ENCODE measurements around the gene TMEM150A. TPM values are rescaled to one million over a fixed set of nuclear protein-coding genes. Genes with fewer than 3 reads are reported as not detected.

Gene TMEM150A
- total RNA-seq, 1 experiment from 2014 or later = 25.3 TPM

DNA sequence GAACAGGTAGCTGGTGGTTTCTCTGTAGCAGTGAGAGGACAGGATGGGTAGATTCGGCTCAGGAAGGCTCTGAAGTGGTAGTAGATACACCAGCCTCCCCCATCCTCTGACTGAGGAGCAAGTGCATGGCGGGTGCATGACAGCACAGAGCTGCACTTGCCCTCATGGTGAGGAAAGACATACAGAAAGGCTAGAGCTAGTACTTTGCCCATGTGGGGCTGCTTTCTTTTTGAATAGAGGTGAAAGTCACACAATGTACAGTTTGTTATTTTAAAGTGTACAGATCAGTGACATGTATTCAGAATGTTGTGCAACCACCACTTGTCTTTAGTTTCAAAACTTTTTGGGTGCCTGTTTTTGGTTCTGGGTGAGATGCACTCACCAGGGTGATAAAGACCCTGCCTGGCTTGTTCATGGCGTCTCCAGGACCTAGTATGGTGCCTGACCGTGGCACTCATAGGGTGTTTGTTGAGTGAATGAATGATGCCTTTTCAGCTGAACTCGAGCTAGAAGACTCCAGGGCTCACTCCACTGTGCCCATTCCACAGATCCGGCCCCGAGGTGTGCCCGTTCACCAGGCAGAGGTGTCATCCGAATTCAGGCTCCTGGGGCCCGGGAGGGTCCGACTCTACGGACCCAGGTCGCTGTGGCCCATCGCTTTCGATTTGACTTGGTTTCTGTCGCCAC is 18.7 kb downstream of the TMEM150A start:
- no peak for DNase-seq
- no peak for TF ChIP-seq CTCF (IDR thresholded peaks at IDR 0.05; ENCODE audit: insufficient read depth in 1 of 2, low read depth in 1 of 2, low read length in 1 of 2, severe bottlenecking in 1 of 2, unreplicated experiment in 1 of 2)
- Mint-ChIP-seq H3K27me3 (ENCODE audit: insufficient read depth, unreplicated experiment) (peaks cover 8% of the 10 kb centered on the region), H3K9me3 (ENCODE audit: unreplicated experiment) (no peaks in the 10 kb centered on the region), H3K36me3 (ENCODE audit: insufficient read depth, unreplicated experiment) (peaks cover 31% of the 10 kb centered on the region), H3K4me3 (ENCODE audit: unreplicated experiment) (peak overlapping the region; percentile 76), H3K27ac (ENCODE audit: unreplicated experiment) (peak overlapping the region; percentile 23), H3K4me1 (ENCODE audit: low read depth, unreplicated experiment) (peaks cover 33% of the 10 kb centered on the region)
- Histone ChIP-seq H3K4me3 (ENCODE audit: low read depth, low read length) (peak overlapping the region; percentile 47), H3K36me3 (ENCODE audit: control insufficient read depth, insufficient read depth, low read length) (no peaks in the 10 kb centered on the region; the same call in 1 of the 2 replicates), H3K9me3 (no peaks in the 10 kb centered on the region), H3K27me3 (replicated peaks; ENCODE audit: control insufficient read depth, insufficient read depth, low read length) (no peaks in the 10 kb centered on the region), H3K4me1 (peaks cover 29% of the 10 kb centered on the region)
- ChIA-PET CTCF (interaction anchor here (0.6 kb wide), 1 partner anchor 369 kb away, joined by 4 read pairs; no protein-coding TSS in a partner anchor), POLR2A (interaction anchor here (0.6 kb wide), 2 partner anchors 23 to 524 kb away, joined by 4 to 6 read pairs; partner anchors contain the start of gene GGCX)
- BruUV-seq (replicated peaks) = TSS peak; percentile 80
- intact Hi-C loops (cut with micrococcal nuclease; ENCODE audit: unreplicated experiment) = no loop called here

DNA sequence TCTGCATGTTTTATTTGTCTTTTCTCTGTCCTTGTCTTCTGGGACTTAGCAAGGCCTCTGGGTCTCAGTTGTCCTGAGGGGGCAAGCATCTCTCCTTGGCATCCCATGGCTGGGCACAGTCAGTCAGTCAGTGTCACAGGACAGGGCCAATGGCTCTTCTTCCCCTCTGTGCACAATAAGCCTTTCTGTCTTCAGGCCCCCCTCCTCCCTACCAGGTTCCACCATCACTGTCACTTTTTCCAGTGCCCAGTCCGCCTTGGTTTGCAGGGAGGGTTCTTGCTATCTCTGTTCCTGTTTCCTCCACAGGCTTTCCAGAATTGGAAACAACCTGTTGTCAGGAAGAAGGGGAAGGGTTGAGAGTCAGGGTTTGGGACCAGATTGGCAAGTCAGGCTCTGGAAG is 20.0 kb downstream of the TMEM150A start:
- Mint-ChIP-seq H3K4me3 (ENCODE audit: unreplicated experiment) (no peak overlapping the region), H3K27ac (ENCODE audit: unreplicated experiment) (no peak overlapping the region), H3K9me3 (ENCODE audit: unreplicated experiment) (no peaks in the 10 kb centered on the region), H3K27me3 (ENCODE audit: insufficient read depth, unreplicated experiment) (no peaks in the 10 kb centered on the region), H3K4me1 (ENCODE audit: low read depth, unreplicated experiment) (peaks cover 30% of the 10 kb centered on the region), H3K36me3 (ENCODE audit: insufficient read depth, unreplicated experiment) (peaks cover 27% of the 10 kb centered on the region)
- intact Hi-C loops (cut with micrococcal nuclease; ENCODE audit: unreplicated experiment) = no loop called here
- ChIA-PET POLR2A (no interaction called here), CTCF (no interaction called here)
- no peak for TF ChIP-seq CTCF (IDR thresholded peaks at IDR 0.05; ENCODE audit: insufficient read depth in 1 of 2, low read depth in 1 of 2, low read length in 1 of 2, severe bottlenecking in 1 of 2, unreplicated experiment in 1 of 2)
- H3K4me1 ChIP-seq = peaks cover 32% of the 10 kb centered on the region
- no TSS peak for BruUV-seq (replicated peaks)
- no peak overlapping the region for H3K4me3 ChIP-seq (ENCODE audit: low read depth, low read length)
- no peak for DNase-seq
- H3K27me3 ChIP-seq (replicated peaks; ENCODE audit: control insufficient read depth, insufficient read depth, low read length) = no peaks in the 10 kb centered on the region
- H3K9me3 ChIP-seq = no peaks in the 10 kb centered on the region
- H3K36me3 ChIP-seq (ENCODE audit: control insufficient read depth, insufficient read depth, low read length) = no peaks in the 10 kb centered on the region; the same call in 1 of the 2 replicates

- Mint-ChIP-seq H3K4me3 (ENCODE audit: unreplicated experiment) (no peak overlapping the region), H3K36me3 (ENCODE audit: insufficient read depth, unreplicated experiment) (peaks cover 19% of the 10 kb centered on the region), H3K27me3 (ENCODE audit: insufficient read depth, unreplicated experiment) (no peaks in the 10 kb centered on the region), H3K9me3 (ENCODE audit: unreplicated experiment) (no peaks in the 10 kb centered on the region), H3K27ac (ENCODE audit: unreplicated experiment) (no peak overlapping the region), H3K4me1 (ENCODE audit: low read depth, unreplicated experiment) (peaks cover 19% of the 10 kb centered on the region)
- intact Hi-C loops (cut with micrococcal nuclease; ENCODE audit: unreplicated experiment) = no loop called here
- Histone ChIP-seq H3K4me1 (peaks cover 24% of the 10 kb centered on the region), H3K9me3 (no peaks in the 10 kb centered on the region), H3K36me3 (ENCODE audit: control insufficient read depth, insufficient read depth, low read length) (no peaks in the 10 kb centered on the region; the same call in 1 of the 2 replicates), H3K27me3 (replicated peaks; ENCODE audit: control insufficient read depth, insufficient read depth, low read length) (no peaks in the 10 kb centered on the region), H3K4me3 (ENCODE audit: low read depth, low read length) (no peak overlapping the region)
- ChIA-PET POLR2A (no interaction called here), CTCF (no interaction called here)
- no peak for TF ChIP-seq CTCF (IDR thresholded peaks at IDR 0.05; ENCODE audit: insufficient read depth in 1 of 2, low read depth in 1 of 2, low read length in 1 of 2, severe bottlenecking in 1 of 2, unreplicated experiment in 1 of 2)
- no peak for DNase-seq
- no TSS peak for BruUV-seq (replicated peaks)
Observed at GRCh38 chr2:85580206-85580605, 22.3 kb downstream of the TMEM150A start.
